ENCODE measurements around the gene MUC6.

GRCh38 chr11:1076061-1076665 lies 39.6 kb upstream of the MUC6 start:
- TF ChIP-seq, protein P1, sequence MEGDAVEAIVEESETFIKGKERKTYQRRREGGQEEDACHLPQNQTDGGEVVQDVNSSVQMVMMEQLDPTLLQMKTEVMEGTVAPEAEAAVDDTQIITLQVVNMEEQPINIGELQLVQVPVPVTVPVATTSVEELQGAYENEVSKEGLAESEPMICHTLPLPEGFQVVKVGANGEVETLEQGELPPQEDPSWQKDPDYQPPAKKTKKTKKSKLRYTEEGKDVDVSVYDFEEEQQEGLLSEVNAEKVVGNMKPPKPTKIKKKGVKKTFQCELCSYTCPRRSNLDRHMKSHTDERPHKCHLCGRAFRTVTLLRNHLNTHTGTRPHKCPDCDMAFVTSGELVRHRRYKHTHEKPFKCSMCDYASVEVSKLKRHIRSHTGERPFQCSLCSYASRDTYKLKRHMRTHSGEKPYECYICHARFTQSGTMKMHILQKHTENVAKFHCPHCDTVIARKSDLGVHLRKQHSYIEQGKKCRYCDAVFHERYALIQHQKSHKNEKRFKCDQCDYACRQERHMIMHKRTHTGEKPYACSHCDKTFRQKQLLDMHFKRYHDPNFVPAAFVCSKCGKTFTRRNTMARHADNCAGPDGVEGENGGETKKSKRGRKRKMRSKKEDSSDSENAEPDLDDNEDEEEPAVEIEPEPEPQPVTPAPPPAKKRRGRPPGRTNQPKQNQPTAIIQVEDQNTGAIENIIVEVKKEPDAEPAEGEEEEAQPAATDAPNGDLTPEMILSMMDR (IDR thresholded peaks at IDR 0.05 in 8 of 11, conservative IDR thresholded peaks at IDR 0.05 in 3 of 11), result no peak
- TF ChIP-seq POLR2AphosphoS5 (IDR thresholded peaks at IDR 0.05) (no peak), POLR2A (IDR thresholded peaks at IDR 0.05) (no peak)
